Measurements from ENCODE around the gene KCNG2. TPM values are rescaled to one million over a fixed set of nuclear protein-coding genes. Genes with fewer than 3 reads are reported as not detected.

Gene KCNG2
- total RNA-seq, 1 donor: not detected

- Histone ChIP-seq H3K9me3 (ENCODE audit: low read depth, low read length) (peaks cover 2% of the 10 kb centered on the region), H3K4me2 (ENCODE audit: insufficient read depth, low read length) (no peak overlapping the region), H4K20me1 (ENCODE audit: insufficient read depth, low read length) (no peaks in the 10 kb centered on the region), H3K79me2 (ENCODE audit: insufficient read depth, low read length) (no peaks in the 10 kb centered on the region), H3K27ac (ENCODE audit: low read depth, low read length) (no peak overlapping the region), H3K36me3 (ENCODE audit: insufficient read depth, low read length) (no peaks in the 10 kb centered on the region), H3K27me3 (ENCODE audit: insufficient read depth, low read length) (no peaks in the 10 kb centered on the region), H3K4me1 (ENCODE audit: insufficient read depth, low read length) (peaks cover 6% of the 10 kb centered on the region), H3K4me3 (ENCODE audit: insufficient read depth, low read length) (no peak overlapping the region), H2AFZ (ENCODE audit: low read length) (no peak overlapping the region)
- TF ChIP-seq CTCF (IDR thresholded peaks at IDR 0.05; ENCODE audit: extremely low read depth, low read depth, low read length): no peak
- peak; percentile 64 for DNase-seq (ENCODE audit: insufficient read length, low spot score, missing footprints)
These were observed 29.0 kb upstream of the KCNG2 start for GRCh38 chr18:79768745-79769144.

- H3K4me1 ChIP-seq (ENCODE audit: insufficient read depth, low read length): peaks cover 6% of the 10 kb centered on the region
- no peaks in the 10 kb centered on the region for H3K36me3 ChIP-seq (ENCODE audit: insufficient read depth, low read length)
- no peak overlapping the region for H3K4me2 ChIP-seq (ENCODE audit: insufficient read depth, low read length)
- no peaks in the 10 kb centered on the region for H3K79me2 ChIP-seq (ENCODE audit: insufficient read depth, low read length)
- peaks cover 3% of the 10 kb centered on the region for H3K27me3 ChIP-seq (ENCODE audit: insufficient read depth, low read length)
- no peak overlapping the region for H2AFZ ChIP-seq (ENCODE audit: low read length)
- peaks cover 2% of the 10 kb centered on the region for H3K9me3 ChIP-seq (ENCODE audit: low read depth, low read length)
- no peak for TF ChIP-seq CTCF (IDR thresholded peaks at IDR 0.05; ENCODE audit: extremely low read depth, low read depth, low read length)
- H3K4me3 ChIP-seq (ENCODE audit: insufficient read depth, low read length): no peak overlapping the region
- peak; percentile 89 for DNase-seq (ENCODE audit: insufficient read length, low spot score, missing footprints)
- H3K27ac ChIP-seq (ENCODE audit: low read depth, low read length): no peak overlapping the region
- H4K20me1 ChIP-seq (ENCODE audit: insufficient read depth, low read length): no peaks in the 10 kb centered on the region
These were observed 27.8 kb upstream of the KCNG2 start for GRCh38 chr18:79769698-79770500.

GRCh38 chr18:79770501-79770815 lies 27.3 kb upstream of the KCNG2 start:
- Histone ChIP-seq H3K4me2 (ENCODE audit: insufficient read depth, low read length) (no peak overlapping the region), H3K9me3 (ENCODE audit: low read depth, low read length) (peaks cover 2% of the 10 kb centered on the region), H2AFZ (ENCODE audit: low read length) (no peak overlapping the region), H3K27ac (ENCODE audit: low read depth, low read length) (no peak overlapping the region), H3K79me2 (ENCODE audit: insufficient read depth, low read length) (no peaks in the 10 kb centered on the region), H3K4me1 (ENCODE audit: insufficient read depth, low read length) (peaks cover 6% of the 10 kb centered on the region), H3K4me3 (ENCODE audit: insufficient read depth, low read length) (no peak overlapping the region), H3K36me3 (ENCODE audit: insufficient read depth, low read length) (no peaks in the 10 kb centered on the region), H4K20me1 (ENCODE audit: insufficient read depth, low read length) (no peaks in the 10 kb centered on the region), H3K27me3 (ENCODE audit: insufficient read depth, low read length) (peaks cover 3% of the 10 kb centered on the region)
- no peak for TF ChIP-seq CTCF (IDR thresholded peaks at IDR 0.05; ENCODE audit: extremely low read depth, low read depth, low read length)
- peak; percentile 79 for DNase-seq (ENCODE audit: insufficient read length, low spot score, missing footprints)

- TF ChIP-seq CTCF (IDR thresholded peaks at IDR 0.05; ENCODE audit: extremely low read depth, low read depth, low read length): no peak
- no peak overlapping the region for H3K4me2 ChIP-seq (ENCODE audit: insufficient read depth, low read length)
These were observed 26.9 kb upstream of the KCNG2 start for GRCh38 chr18:79770826-79771225.

More at GRCh38 chr18:79770826-79771225, 26.9 kb upstream of the KCNG2 start:
- Histone ChIP-seq H3K27ac (ENCODE audit: low read depth, low read length) (no peak overlapping the region), H3K4me1 (ENCODE audit: insufficient read depth, low read length) (peaks cover 3% of the 10 kb centered on the region), H3K36me3 (ENCODE audit: insufficient read depth, low read length) (no peaks in the 10 kb centered on the region), H2AFZ (ENCODE audit: low read length) (no peak overlapping the region), H3K4me3 (ENCODE audit: insufficient read depth, low read length) (no peak overlapping the region), H4K20me1 (ENCODE audit: insufficient read depth, low read length) (no peaks in the 10 kb centered on the region), H3K9me3 (ENCODE audit: low read depth, low read length) (peaks cover 2% of the 10 kb centered on the region), H3K79me2 (ENCODE audit: insufficient read depth, low read length) (no peaks in the 10 kb centered on the region), H3K27me3 (ENCODE audit: insufficient read depth, low read length) (peaks cover 3% of the 10 kb centered on the region)
- DNase-seq (ENCODE audit: insufficient read length, low spot score, missing footprints): peak; percentile 25
